GM21529 (cell line): ENCODE results near the gene COL15A1.

Experiments
- ATAC-seq: cut with Tn5 transposase; IDR thresholded peaks from one replicate; pipeline ENCODE4 v1.9.1; 2021; ENCODE audit not compliant: unreplicated experiment

Gene COL15A1

GRCh38 chr9:99030610-99031109 is 87.0 kb downstream of the COL15A1 start:
- ATAC-seq: no peak

GRCh38 chr9:99031319-99031718 is 87.6 kb downstream of the COL15A1 start:
- ATAC-seq: no peak

GRCh38 chr9:99031994-99032393 is 88.3 kb downstream of the COL15A1 start:
- ATAC-seq: no peak

- ATAC-seq: no peak
These were observed 90.4 kb downstream of the COL15A1 start for GRCh38 chr9:99034149-99034548.

GRCh38 chr9:99035313-99035712 is 91.6 kb downstream of the COL15A1 start:
- ATAC-seq: no peak

GRCh38 chr9:99037769-99038483 is 94.2 kb downstream of the COL15A1 start:
- no peak for ATAC-seq

GRCh38 chr9:99038484-99038820 is 94.7 kb downstream of the COL15A1 start:
- ATAC-seq: no peak

GRCh38 chr9:99039505-99040182 is 95.9 kb downstream of the COL15A1 start:
- peak; percentile 88 for ATAC-seq

GRCh38 chr9:99040251-99040900 is 96.7 kb downstream of the COL15A1 start:
- no peak for ATAC-seq

GRCh38 chr9:99040911-99041582 is 97.3 kb downstream of the COL15A1 start:
- ATAC-seq: no peak

- ATAC-seq: no peak
These were observed 97.9 kb downstream of the COL15A1 start for GRCh38 chr9:99041618-99042017.

GRCh38 chr9:99042620-99043019 is 98.9 kb downstream of the COL15A1 start:
- ATAC-seq: no peak

GRCh38 chr9:99044827-99045226 is 101.1 kb downstream of the COL15A1 start:
- ATAC-seq: no peak

GRCh38 chr9:99046068-99046467 is 102.4 kb downstream of the COL15A1 start:
- no peak for ATAC-seq

GRCh38 chr9:99046542-99047071 is 102.9 kb downstream of the COL15A1 start:
- ATAC-seq: no peak

GRCh38 chr9:99049228-99049627 is 105.5 kb downstream of the COL15A1 start:
- no peak for ATAC-seq

GRCh38 chr9:99049641-99050040 is 105.9 kb downstream of the COL15A1 start:
- no peak for ATAC-seq

- ATAC-seq: no peak
These were observed 106.7 kb downstream of the COL15A1 start for GRCh38 chr9:99050292-99050911.

GRCh38 chr9:99050924-99051323 is 107.2 kb downstream of the COL15A1 start:
- ATAC-seq: no peak

- ATAC-seq: no peak
These were observed 107.7 kb downstream of the COL15A1 start for GRCh38 chr9:99051406-99051805.

GRCh38 chr9:99051851-99052250 is 108.1 kb downstream of the COL15A1 start:
- no peak for ATAC-seq
